K562 (cell line): ENCODE data around the gene SPEG. TPM values are rescaled to one million over a fixed set of nuclear protein-coding genes. Genes with fewer than 3 reads are reported as not detected.

Experiments
- ATAC-seq: fragments of 200-7000 bp; cut with Tn5 transposase; 3 replicates; pipeline ENCODE4 v1.9.1; 2020; ENCODE audit warnings: moderate library complexity
- BruUV-seq: library from RNA; stranded (reverse); fragments of 400-500 nt; replicated peaks from 2 replicates; lab custom pipeline; 2021; lab: Mats Ljungman, UMichigan
- CTCF ChIA-PET: fragments of 300-600 bp; formaldehyde crosslinking; extraction: SDS; loops from one replicate; lab custom pipeline; 2021; ENCODE audit warnings: low intra/inter-chr PET ratio; lab: Yijun Ruan, JAX
- POLR2A ChIA-PET: fragments of 300-600, 350-650 bp; sonication (Branson Sonifier 250); formaldehyde crosslinking; extraction: SDS; loops from one replicate; lab custom pipeline; 2021; ENCODE audit warnings: antibody characterized with exemption, inconsistent platforms; lab: Yijun Ruan, JAX
- DNase-seq, 4 experiments: peaks; one replicate each; pipeline versions ENCODE4 v3.0.0 to v3.0.0-alpha.2; 2011 to 2018; ENCODE audit warnings: low spot score in 3 of 4, mixed read lengths in 3 of 4; ENCODE audit errors: extremely low read depth in 1 of 4
- FAIRE-seq: peaks from 2 replicates; lab custom pipeline; 2011; peaks lifted over from hg19 to GRCh38; lab: Jason Lieb, UNC
- H2AFZ ChIP-seq: 2 replicates; pipeline ENCODE4 v1.6.0; 2011; ENCODE audit warnings: low read depth, low read length, control low read depth, inconsistent platforms
- H3K27ac ChIP-seq: fragments of 200-600 bp; 3 replicates; pipeline ENCODE4 v1.8.0; 2011; ENCODE audit warnings: low read depth, mild to moderate bottlenecking, control low read depth, inconsistent platforms, low read length, moderate library complexity, mixed read lengths; ENCODE audit errors: extremely low read depth
- H3K27me3 ChIP-seq, 2 experiments: fragments of 300-600 bp in 1 of 2; 2 replicates in 1 of 2; 3 replicates in 1 of 2; pipeline versions ENCODE4 v1.6.0 to v1.8.0; 2011; ENCODE audit warnings: inconsistent platforms in 2 of 2, low read length in 2 of 2, mild to moderate bottlenecking in 1 of 2, mixed read lengths in 1 of 2, moderate library complexity in 1 of 2; ENCODE audit not compliant: control insufficient read depth in 2 of 2, insufficient read depth in 2 of 2
- H3K36me3 ChIP-seq: fragments of 300-600 bp; 3 replicates; pipeline ENCODE4 v1.8.0; 2011; ENCODE audit warnings: mild to moderate bottlenecking, low read length, inconsistent platforms; ENCODE audit not compliant: control insufficient read depth, insufficient read depth
- H3K4me1 ChIP-seq, 2 experiments: fragments of 200-600 bp in 1 of 2; replicated peaks in 1 of 2; 2 replicates in 1 of 2; 3 replicates in 1 of 2; pipeline versions ENCODE4 v1.5.1 to v1.8.0; 2011; ENCODE audit warnings: inconsistent platforms in 2 of 2, low read length in 2 of 2, mild to moderate bottlenecking in 1 of 2, mixed read lengths in 1 of 2, moderate library complexity in 1 of 2; ENCODE audit not compliant: control insufficient read depth in 2 of 2, insufficient read depth in 2 of 2
- H3K4me2 ChIP-seq: 2 replicates; pipeline ENCODE4 v1.6.1; 2011; ENCODE audit warnings: low read length, control low read depth, inconsistent platforms, mixed read lengths; ENCODE audit not compliant: insufficient read depth
- H3K4me3 ChIP-seq: fragments of 200-600 bp; sonication (generic), shearing (Covaris generic); 2 replicates; pipeline ENCODE4 v1.5.1; 2016; ENCODE audit warnings: control low read depth, inconsistent platforms
- H3K79me2 ChIP-seq: fragments of 200-600 bp; 3 replicates; pipeline ENCODE4 v1.8.0; 2011; ENCODE audit warnings: low read length, inconsistent platforms; ENCODE audit not compliant: control insufficient read depth, insufficient read depth
- H3K9ac ChIP-seq, 2 experiments: 2 replicates each; pipeline versions ENCODE4 v1.6.0 to v1.6.1; 2011; ENCODE audit warnings: low read depth in 2 of 2, low read length in 2 of 2, control low read depth in 1 of 2, inconsistent platforms in 1 of 2, mild to moderate bottlenecking in 1 of 2, mixed read lengths in 1 of 2; ENCODE audit not compliant: insufficient read depth in 1 of 2
- H3K9me1 ChIP-seq: one replicate; pipeline ENCODE4 v1.6.0; 2011; ENCODE audit warnings: inconsistent platforms, mild to moderate bottlenecking, low read length, moderate library complexity; ENCODE audit not compliant: control insufficient read depth, insufficient read depth
- H3K9me3 ChIP-seq: replicated peaks from 2 replicates; pipeline ENCODE4 v1.5.1; 2011; ENCODE audit warnings: low read depth, low read length, inconsistent platforms; ENCODE audit not compliant: control insufficient read depth, insufficient read depth
- H4K20me1 ChIP-seq: replicated peaks from 2 replicates; pipeline ENCODE4 v1.6.1; 2011; ENCODE audit warnings: low read length, inconsistent platforms, mixed read lengths; ENCODE audit not compliant: control insufficient read depth, insufficient read depth
- ATF3 ChIP-seq, 2 experiments: fragments of 450-650 bp in 1 of 2; sonication (generic) in 1 of 2; formaldehyde crosslinking in 1 of 2; IDR thresholded peaks in 1 of 2; conservative IDR thresholded peaks in 1 of 2; 2 replicates each; pipeline versions ENCODE4 v1.6.1 to v1.8.1; 2016 to 2023; ENCODE audit warnings: mild to moderate bottlenecking in 2 of 2, moderate library complexity in 2 of 2, inconsistent platforms in 1 of 2, missing genetic modification reagents in 1 of 2
- CLOCK ChIP-seq: fragments of 250-450 bp; sonication (Bioruptor Pico); IDR thresholded peaks from 2 replicates; pipeline ENCODE4 v1.4.0; 2020; ENCODE audit warnings: mild to moderate bottlenecking, moderate library complexity, borderline replicate concordance
- DPF2 ChIP-seq: fragments of 450-650 bp; IDR thresholded peaks from 2 replicates; pipeline ENCODE4 v1.6.1; 2016
- ETV1 ChIP-seq: fragments of 450-650 bp; conservative IDR thresholded peaks from 2 replicates; pipeline ENCODE4 v1.6.1; 2016; ENCODE audit warnings: missing genetic modification characterization, control low read depth, low read depth, missing compliant biosample characterization
- EZH2 ChIP-seq: IDR thresholded peaks from 2 replicates; pipeline ENCODE4 v1.6.1; 2012; ENCODE audit warnings: low read depth, mild to moderate bottlenecking, inconsistent platforms, low read length, borderline replicate concordance
- FOSL1 ChIP-seq: fragments of 200-800 bp; sonication (Bioruptor generic); conservative IDR thresholded peaks from 2 replicates; pipeline ENCODE4 v1.6.1; 2016; ENCODE audit warnings: missing genetic modification characterization, missing compliant biosample characterization
- JUND ChIP-seq, 2 experiments: IDR thresholded peaks; 2 replicates in 1 of 2; 3 replicates in 1 of 2; pipeline ENCODE4 v1.6.1; 2011; ENCODE audit warnings: borderline replicate concordance in 2 of 2, low read depth in 2 of 2, low read length in 2 of 2, improper control_type of control experiment in 1 of 2, missing biosample characterization in 1 of 2, missing genetic modification characterization in 1 of 2, missing genetic modification reagents in 1 of 2
- NR0B1 ChIP-seq: fragments of 450-650 bp; IDR thresholded peaks from one replicate; pipeline ENCODE4 v1.6.1; 2018; ENCODE audit warnings: mild to moderate bottlenecking, moderate library complexity; ENCODE audit not compliant: partially characterized antibody
- NRF1 ChIP-seq, 2 experiments: fragments of 450-650 bp; IDR thresholded peaks in 1 of 2; conservative IDR thresholded peaks in 1 of 2; 2 replicates each; pipeline ENCODE4 v1.6.1; 2014; ENCODE audit warnings: mild to moderate bottlenecking in 2 of 2
- NUFIP1 ChIP-seq: fragments of 450-650 bp; IDR thresholded peaks from 2 replicates; pipeline ENCODE4 v1.6.1; 2018; ENCODE audit not compliant: partially characterized antibody
- ZNF695 ChIP-seq: fragments of 450-650 bp; formaldehyde crosslinking; IDR thresholded peaks from 2 replicates; pipeline ENCODE4 v1.4.0; 2020; ENCODE audit warnings: mild to moderate bottlenecking, moderate library complexity
- ZNF778 ChIP-seq: fragments of 450-650 bp; formaldehyde crosslinking; IDR thresholded peaks from 2 replicates; pipeline ENCODE4 v1.4.0; 2020; ENCODE audit warnings: mild to moderate bottlenecking, moderate library complexity
- in situ Hi-C: fragments of 300-500 bp; cut with MboI; formaldehyde crosslinking; loops from 4 replicates; pipeline ENCODE4 v1.15.0; 2018; ENCODE audit warnings: inconsistent platforms, mixed read lengths
- intact Hi-C: fragments of 100-400 bp; cut with micrococcal nuclease; formaldehyde crosslinking; loops from 2 replicates; pipeline ENCODE4 v1.14.2; 2022
- polyA plus RNA-seq, 8 experiments: library from polyadenylated mRNA; depleted of rRNA in 4 of 8; stranded (reverse) in 5 of 8; unstranded in 3 of 8; fragments of >200 nt; fragmentation: Nextera tagmentation in 2 of 8; fragmentation: Illumina TruSeq in 1 of 8; extraction: Ambion mirVana in 2 of 8; extraction: Trizol in 1 of 8; gene quantifications; 2 replicates each; pipeline versions ENCODE4 v1.2.1 to v1.2.3, GENCODE V29; 2011 to 2014; ENCODE audit warnings: inconsistent platforms in 1 of 8, missing spikeins in 1 of 8
- total RNA-seq, 7 experiments: library from RNA; depleted of rRNA in 6 of 7; stranded (reverse); fragments of >200 nt in 6 of 7; fragmentation: Illumina TruSeq in 2 of 7; extraction: Trizol in 2 of 7; gene quantifications; 2 replicates each; pipeline versions ENCODE4 v1.2.1 to v1.2.3, GENCODE V29; 2011 to 2021; ENCODE audit warnings: low replicate concordance in 1 of 7

The SPEG gene
- total and polyA plus RNA-seq, 9 of the 15 experiments (the other 6 are each of a cell fraction or from before 2014, with no cell fraction given), result 0.49 to 8.7 (median 3.0) TPM

- Histone ChIP-seq H3K27ac (no peak overlapping the region), H3K4me1 (peaks cover 9 to 11% of the 10 kb centered on the region in 2 experiments; a peak in 4 of 5 replicates), H4K20me1 (no peaks in the 10 kb centered on the region), H3K9ac (no peak overlapping the region), H3K27me3 (no peaks in the 10 kb centered on the region), H3K36me3 (no peaks in the 10 kb centered on the region), H2AFZ (no peak overlapping the region), H3K9me3 (no peaks in the 10 kb centered on the region), H3K4me2 (no peak overlapping the region), H3K79me2 (no peaks in the 10 kb centered on the region), H3K9me1 (no peaks in the 10 kb centered on the region), H3K4me3 (no peak overlapping the region)
- in situ Hi-C loops, result no loop called here
- DNase-seq (no peak), FAIRE-seq (no peak), ATAC-seq (no peak; the same call in 2 of the 3 replicates)
- TF ChIP-seq JUND (IDR thresholded peaks at IDR 0.05; ENCODE audit: borderline replicate concordance, low read depth, low read length) (peak; percentile 30; the same call in 1 of the 2 replicates), JUND (tag; IDR thresholded peaks at IDR 0.05; ENCODE audit: borderline replicate concordance, low read depth, low read length) (no peak), EZH2 (no peak), ZNF695 (no peak), CLOCK (no peak), ETV1 (no peak), NRF1 (conservative IDR thresholded peaks at IDR 0.05 in 1 of 2, IDR thresholded peaks at IDR 0.05 in 1 of 2) (no peak), ATF3 (IDR thresholded peaks at IDR 0.05) (peak; percentile 48; the same call in 1 of the 2 replicates), ATF3 (CRISPR knock-in tag; conservative IDR thresholded peaks at IDR 0.05) (no peak), FOSL1 (tag) (peak; percentile 59; the same call in 1 of the 2 replicates), DPF2 (0 out of 2 replicates have a peak, but pooled peaks have one; percentile 15), NUFIP1 (no peak), ZNF778 (CRISPR knock-in tag) (no peak), NR0B1 (no peak)
- no TSS peak for BruUV-seq
- CTCF ChIA-PET, result no interaction called here
- intact Hi-C loops, result no loop called here
- POLR2A ChIA-PET, result interaction anchor here (0.6 to 0.9 kb wide), 3 partner anchors 9 to 633 kb away, joined by 3 read pairs; no protein-coding TSS in a partner anchor
Measured at GRCh38 chr2:219428469-219428868, 6.2 kb upstream of the SPEG start.
